ENCODE data around the gene MRPS34. TPM values are rescaled to one million over a fixed set of nuclear protein-coding genes. Genes with fewer than 3 reads are reported as not detected.

Gene MRPS34
- total RNA-seq (10 to 100 TPM; 53.1 to 55.9 TPM), polyA plus RNA-seq (100 to 1,000 TPM; 113 to 145 (median 133) TPM), total RNA-seq (14.1 to 128 (median 42.2) reads per million in 6 experiments)

DNA sequence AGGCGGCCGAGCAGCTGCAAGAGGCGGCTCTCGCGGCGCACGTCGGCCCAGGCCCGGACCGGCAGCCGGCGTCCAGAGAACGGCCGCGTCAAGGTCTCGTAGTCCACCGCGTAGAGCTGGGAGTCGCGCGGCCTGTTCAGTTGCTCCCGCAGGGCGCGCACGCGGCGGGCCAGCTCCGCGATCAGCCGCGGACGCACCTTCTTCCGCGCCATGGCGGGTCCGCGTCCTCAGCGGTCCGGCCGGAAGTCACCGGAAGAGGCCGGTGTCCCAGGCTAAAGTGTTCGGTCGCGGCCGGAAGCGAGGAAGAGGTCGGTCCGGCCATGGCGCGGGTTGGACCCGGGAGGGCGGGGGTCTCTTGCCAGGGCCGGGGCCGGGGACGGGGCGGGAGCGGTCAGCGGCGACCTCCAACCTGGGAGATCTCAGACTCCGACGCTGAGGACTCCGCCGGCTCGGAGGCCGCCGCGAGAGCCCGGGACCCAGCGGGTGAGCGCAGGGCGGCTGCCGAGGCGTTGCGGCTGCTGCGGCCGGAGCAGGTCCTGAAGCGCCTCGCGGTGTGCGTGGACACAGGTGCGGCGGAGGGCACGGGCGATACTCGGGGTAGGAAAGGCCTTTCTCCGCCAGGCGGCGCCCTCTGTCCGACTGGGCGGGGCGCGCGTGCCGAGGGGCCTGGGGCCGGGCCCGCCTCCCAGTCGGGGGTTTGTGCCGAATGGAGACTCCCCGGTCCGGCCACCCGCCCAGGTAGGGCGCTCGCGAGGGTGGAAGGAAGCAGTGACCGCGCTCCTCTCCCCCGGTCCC, at the start of gene MRPS34:
TSS of gene MRPS34 (minus strand) at position 227 of the 795 bp plus-strand sequence. CDS start at position 212, 15 bp downstream.
- Mint-ChIP-seq H3K4me1 (peaks cover 10 to 26% (median 19%) of the 10 kb centered on the region in 4 donors), H3K9me3 (no peaks in the 10 kb centered on the region), H3K27ac (peak within 1 kb of the TSS; percentile 88 to 97 (median 95)), H3K4me3 (peak within 1 kb of the TSS; percentile 90 to 99 (median 96)), H3K27me3 (no peaks in the 10 kb centered on the region), H3K36me3 (peaks cover 0 to 5% (median 0%) of the 10 kb centered on the region in 3 donors)
- POLR2A ChIA-PET = interaction anchor here (0.6 to 7.3 kb wide), 13 partner anchors 9 to 1188 kb away, joined by 3 to 118 read pairs (median 5); partner anchors contain the start of genes FAHD1, HAGH, IFT140 and MAPK8IP3
- ATAC-seq = peak; percentile 54 to 62
- peak; percentile 55 to 87 (median 74) for DNase-seq

DNA sequence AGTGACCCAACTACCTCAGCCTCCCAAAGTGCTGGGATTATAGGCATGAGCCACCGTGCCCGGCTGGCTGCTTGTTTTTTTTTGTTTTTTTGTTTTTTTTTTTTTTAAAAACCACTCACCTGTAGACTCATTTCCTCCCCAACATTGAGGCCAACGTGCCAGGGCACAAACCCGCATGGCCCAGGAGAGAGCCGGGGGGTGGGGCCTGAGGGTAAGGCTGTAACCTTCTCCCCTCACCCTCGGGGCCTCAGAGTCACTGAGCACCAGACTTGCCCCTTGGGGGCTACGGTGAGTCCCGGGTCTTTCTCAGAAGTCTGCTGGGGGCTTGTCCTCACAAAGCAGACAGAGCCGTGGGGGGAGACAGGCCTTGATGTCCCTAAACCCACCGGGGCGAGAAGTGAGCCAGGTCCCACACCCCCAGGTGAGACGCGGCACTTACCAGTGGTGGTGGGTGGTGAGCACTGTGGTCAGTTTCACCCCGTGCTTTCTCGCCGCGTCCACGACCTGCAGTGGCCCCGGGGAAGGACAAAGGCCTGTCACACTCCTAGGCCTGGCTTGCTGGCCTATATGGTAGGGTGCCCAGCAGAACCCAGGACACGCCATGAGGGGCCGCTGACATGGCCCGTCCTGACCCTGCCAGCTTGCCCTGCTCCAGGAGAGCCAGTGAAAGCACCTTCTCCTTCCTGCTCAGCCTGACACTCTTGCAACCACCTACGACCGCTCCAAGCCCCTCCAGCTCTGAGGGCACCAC, 49.1 kb upstream of the MRPS34 start:
- Mint-ChIP-seq H3K4me1 (peaks cover 8 to 31% (median 16%) of the 10 kb centered on the region in 4 donors), H3K27me3 (peaks cover 0 to 2% (median 0%) of the 10 kb centered on the region in 5 donors), H3K4me3 (no peak overlapping the region), H3K9me3 (no peaks in the 10 kb centered on the region), H3K27ac (peak overlapping the region in 1 of 10 donors; percentile 47), H3K36me3 (peaks cover 0 to 27% (median 0%) of the 10 kb centered on the region in 3 donors)
- DNase-seq = no peak
- POLR2A ChIA-PET = no interaction called here
- ATAC-seq = no peak

GRCh38 chr16:1820946-1821290, 48.0 kb upstream of the MRPS34 start:
- H3K27me3 Mint-ChIP-seq = no peaks in the 10 kb centered on the region
- POLR2A ChIA-PET = interaction anchor here (0.8 kb wide), 1 partner anchor 38 kb away, joined by 3 read pairs; the partner anchor contains the start of genes NUBP2 and SPSB3
- H3K4me1 Mint-ChIP-seq = peaks cover 8 to 30% (median 16%) of the 10 kb centered on the region in 4 donors
- peaks cover 0 to 34% (median 0%) of the 10 kb centered on the region in 3 donors for H3K36me3 Mint-ChIP-seq
- peak overlapping the region in 1 of 10 donors; percentile 44 for H3K27ac Mint-ChIP-seq
- ATAC-seq (no peak), DNase-seq (no peak)
- no peak overlapping the region for H3K4me3 Mint-ChIP-seq
- H3K9me3 Mint-ChIP-seq = no peaks in the 10 kb centered on the region

GRCh38 chr16:1820096-1820945, 47.4 kb upstream of the MRPS34 start:
- ATAC-seq = no peak
- POLR2A ChIA-PET = no interaction called here
- H3K27me3 Mint-ChIP-seq = no peaks in the 10 kb centered on the region
- peak overlapping the region in 1 of 10 donors; percentile 44 for H3K27ac Mint-ChIP-seq
- DNase-seq = no peak
- no peaks in the 10 kb centered on the region for H3K9me3 Mint-ChIP-seq
- H3K4me1 Mint-ChIP-seq = peaks cover 8 to 25% (median 13%) of the 10 kb centered on the region in 4 donors
- H3K4me3 Mint-ChIP-seq = no peak overlapping the region
- peaks cover 0 to 38% (median 0%) of the 10 kb centered on the region in 3 donors for H3K36me3 Mint-ChIP-seq

- POLR2A ChIA-PET = no interaction called here
These were observed 46.7 kb upstream of the MRPS34 start for GRCh38 chr16:1819611-1820010.

DNA sequence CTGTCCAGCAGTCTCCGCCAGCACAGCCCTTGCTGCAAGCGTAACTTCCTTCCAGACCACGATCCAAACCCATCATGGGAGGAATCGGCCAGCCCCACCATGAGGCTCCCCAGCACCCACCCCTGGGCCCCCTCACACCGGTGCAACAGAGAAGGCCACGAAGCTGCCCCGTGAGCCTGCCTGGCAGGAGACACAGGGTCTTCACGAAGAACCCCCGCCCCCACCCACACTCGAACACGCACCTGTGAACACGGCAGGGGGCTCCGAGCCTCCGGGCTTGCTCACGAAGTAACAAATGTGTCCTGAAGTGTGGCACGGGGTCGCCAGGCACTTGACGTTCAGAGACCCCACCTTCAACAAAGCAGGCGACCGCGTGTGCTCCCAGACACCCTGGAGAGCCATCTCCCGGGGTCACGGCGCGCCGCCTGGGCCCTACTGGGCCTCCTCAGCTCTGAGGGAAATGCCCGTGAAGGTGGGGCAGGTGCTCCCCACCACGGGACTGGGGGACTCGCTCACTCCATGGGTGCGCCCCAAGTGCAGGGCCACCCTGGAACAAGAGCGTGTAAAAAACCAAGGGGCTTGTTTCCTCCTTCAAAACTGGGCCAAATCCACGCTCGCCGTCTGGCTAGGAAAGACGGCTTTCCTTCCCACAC, 46.1 kb upstream of the MRPS34 start:
- ATAC-seq (no peak), DNase-seq (no peak)
- Mint-ChIP-seq H3K9me3 (no peaks in the 10 kb centered on the region), H3K4me3 (no peak overlapping the region), H3K27ac (peak overlapping the region in 3 of 10 donors; percentile 21 to 85 (median 22)), H3K27me3 (no peaks in the 10 kb centered on the region), H3K36me3 (peaks cover 0 to 47% (median 0%) of the 10 kb centered on the region in 3 donors), H3K4me1 (peaks cover 0 to 13% (median 5%) of the 10 kb centered on the region in 4 donors)
- POLR2A ChIA-PET = no interaction called here

More at GRCh38 chr16:1819611-1820010, 46.7 kb upstream of the MRPS34 start:
- Mint-ChIP-seq H3K9me3 (no peaks in the 10 kb centered on the region), H3K4me3 (peak overlapping the region in 2 of 10 donors; percentile 5 to 26), H3K27ac (peak overlapping the region in 3 of 10 donors; percentile 22 to 85 (median 51)), H3K4me1 (peaks cover 4 to 19% (median 10%) of the 10 kb centered on the region in 4 donors), H3K27me3 (no peaks in the 10 kb centered on the region), H3K36me3 (peaks cover 0 to 42% (median 0%) of the 10 kb centered on the region in 3 donors)
- ATAC-seq (no peak), DNase-seq (no peak)

GRCh38 chr16:1818204-1818872, 45.4 kb upstream of the MRPS34 start:
- no peak for ATAC-seq
- peaks cover 0 to 53% (median 0%) of the 10 kb centered on the region in 3 donors for H3K36me3 Mint-ChIP-seq
- no peak for DNase-seq
- no peaks in the 10 kb centered on the region for H3K9me3 Mint-ChIP-seq
- H3K4me1 Mint-ChIP-seq = peaks cover under 1 to 12% (median 5%) of the 10 kb centered on the region in 4 donors
- no peaks in the 10 kb centered on the region for H3K27me3 Mint-ChIP-seq
- peak overlapping the region in 2 of 10 donors; percentile 65 to 89 for H3K27ac Mint-ChIP-seq
- no peak overlapping the region for H3K4me3 Mint-ChIP-seq
- POLR2A ChIA-PET = no interaction called here

GRCh38 chr16:1817716-1818115, 44.8 kb upstream of the MRPS34 start:
- Mint-ChIP-seq H3K27ac (peak overlapping the region in 3 of 10 donors; percentile 44 to 52 (median 48)), H3K9me3 (no peaks in the 10 kb centered on the region), H3K36me3 (peaks cover 0 to 55% (median 0%) of the 10 kb centered on the region in 3 donors), H3K4me3 (no peak overlapping the region), H3K27me3 (no peaks in the 10 kb centered on the region), H3K4me1 (peaks cover 5 to 18% (median 9%) of the 10 kb centered on the region in 4 donors)
- DNase-seq (no peak), ATAC-seq (no peak)
- POLR2A ChIA-PET = no interaction called here

- no peaks in the 10 kb centered on the region for H3K9me3 Mint-ChIP-seq
- no peak for DNase-seq
- H3K27ac Mint-ChIP-seq = peak overlapping the region in 3 of 10 donors; percentile 48 to 69 (median 52)
- no peak for ATAC-seq
- H3K27me3 Mint-ChIP-seq = no peaks in the 10 kb centered on the region
- H3K36me3 Mint-ChIP-seq = peaks cover 0 to 53% (median 0%) of the 10 kb centered on the region in 3 donors
- POLR2A ChIA-PET = no interaction called here
- no peak overlapping the region for H3K4me3 Mint-ChIP-seq
- H3K4me1 Mint-ChIP-seq = peaks cover 8 to 17% (median 9%) of the 10 kb centered on the region in 4 donors
These were observed 44.3 kb upstream of the MRPS34 start for GRCh38 chr16:1817276-1817589.

- POLR2A ChIA-PET = no interaction called here
- Mint-ChIP-seq H3K36me3 (peaks cover 0 to 48% (median 0%) of the 10 kb centered on the region in 3 donors), H3K4me1 (peaks cover 8 to 17% (median 9%) of the 10 kb centered on the region in 4 donors), H3K9me3 (no peaks in the 10 kb centered on the region), H3K4me3 (no peak overlapping the region), H3K27ac (no peak overlapping the region), H3K27me3 (no peaks in the 10 kb centered on the region)
- ATAC-seq (no peak), DNase-seq (no peak)
These were observed 43.7 kb upstream of the MRPS34 start for GRCh38 chr16:1816396-1817275.

Measured in naive thymus-derived CD8-positive, alpha-beta T cell (primary cell).